Body of pancreas (tissue), 4 donors: ENCODE results near the gene EHD3. TPM values are rescaled to one million over a fixed set of nuclear protein-coding genes. Genes with fewer than 3 reads are reported as not detected.

Source experiments
- ATAC-seq: fragments of 150-250 bp; one replicate; pipeline ENCODE4 v1.9.1; 2016
- DNase-seq, 4 donors: peaks; one replicate each; pipeline ENCODE4 v3.0.0-alpha.2; 2019
- H3K27ac ChIP-seq, 4 donors: fragments of 200-600 bp; sonication (generic); 1 replicate in 3 of 4; 2 replicates in 1 of 4; pipeline versions ENCODE4 v1.5.1 to v1.6.1; 2016 to 2019; ENCODE audit warnings: mild to moderate bottlenecking in 1 of 4, mixed read lengths in 1 of 4, moderate library complexity in 1 of 4
- H3K27me3 ChIP-seq, 2 donors: fragments of 200-600 bp; sonication (generic); one replicate each; pipeline ENCODE4 v1.6.0; 2016; ENCODE audit warnings: mild to moderate bottlenecking in 1 of 2
- H3K36me3 ChIP-seq, 2 donors: fragments of 200-600 bp; sonication (generic); replicated peaks in 1 of 2; 2 replicates each; pipeline ENCODE4 v1.5.1; 2016; ENCODE audit warnings: low read depth in 2 of 2; ENCODE audit not compliant: insufficient read depth in 1 of 2
- H3K4me1 ChIP-seq: fragments of 200-600 bp; sonication (generic); one replicate; pipeline ENCODE4 v1.6.0; 2016
- H3K4me3 ChIP-seq, 2 donors: fragments of 200-600 bp; sonication (generic); 1 replicate in 1 of 2; 2 replicates in 1 of 2; pipeline ENCODE4 v1.5.1; 2016 to 2019
- H3K9me3 ChIP-seq, 3 donors: fragments of 200-600 bp; sonication (generic); 1 replicate in 2 of 3; 2 replicates in 1 of 3; pipeline ENCODE4 v1.5.1; 2016
- CTCF ChIP-seq, 7 experiments: fragments of 450-650 bp in 4 of 7; fragments of 200-600 bp in 3 of 7; sonication (generic) in 3 of 7; IDR thresholded peaks; one replicate each; pipeline ENCODE4 v1.5.1; 2016 to 2019; ENCODE audit warnings: antibody characterized with exemption in 7 of 7
- POLR2A ChIP-seq, 3 donors: fragments of 450-650 bp; IDR thresholded peaks; one replicate each; pipeline ENCODE4 v1.6.1; 2016; ENCODE audit warnings: antibody characterized with exemption in 3 of 3, mild to moderate bottlenecking in 2 of 3
- WGBS, 2 donors: methylation state at CpG; one replicate each; pipeline ENCODE4 v1.1.5; 2017; 5-methylcytosine and 5-hydroxymethylcytosine counted together
- intact Hi-C: fragments of 100-400 bp; cut with DNase I; formaldehyde crosslinking; loops from one replicate; pipeline ENCODE4 v1.15.1; 2023
- total RNA-seq, 2 donors: library from RNA; depleted of rRNA; stranded (reverse); fragments of >200 nt; gene quantifications; one replicate each; pipeline ENCODE4 v1.1.0, GENCODE V29; 2016

EHD3 gene
- 1 to 10 TPM in 1 of 2 donors, under 1 TPM in 1; 0.99 to 2.3 TPM for total RNA-seq

DNA sequence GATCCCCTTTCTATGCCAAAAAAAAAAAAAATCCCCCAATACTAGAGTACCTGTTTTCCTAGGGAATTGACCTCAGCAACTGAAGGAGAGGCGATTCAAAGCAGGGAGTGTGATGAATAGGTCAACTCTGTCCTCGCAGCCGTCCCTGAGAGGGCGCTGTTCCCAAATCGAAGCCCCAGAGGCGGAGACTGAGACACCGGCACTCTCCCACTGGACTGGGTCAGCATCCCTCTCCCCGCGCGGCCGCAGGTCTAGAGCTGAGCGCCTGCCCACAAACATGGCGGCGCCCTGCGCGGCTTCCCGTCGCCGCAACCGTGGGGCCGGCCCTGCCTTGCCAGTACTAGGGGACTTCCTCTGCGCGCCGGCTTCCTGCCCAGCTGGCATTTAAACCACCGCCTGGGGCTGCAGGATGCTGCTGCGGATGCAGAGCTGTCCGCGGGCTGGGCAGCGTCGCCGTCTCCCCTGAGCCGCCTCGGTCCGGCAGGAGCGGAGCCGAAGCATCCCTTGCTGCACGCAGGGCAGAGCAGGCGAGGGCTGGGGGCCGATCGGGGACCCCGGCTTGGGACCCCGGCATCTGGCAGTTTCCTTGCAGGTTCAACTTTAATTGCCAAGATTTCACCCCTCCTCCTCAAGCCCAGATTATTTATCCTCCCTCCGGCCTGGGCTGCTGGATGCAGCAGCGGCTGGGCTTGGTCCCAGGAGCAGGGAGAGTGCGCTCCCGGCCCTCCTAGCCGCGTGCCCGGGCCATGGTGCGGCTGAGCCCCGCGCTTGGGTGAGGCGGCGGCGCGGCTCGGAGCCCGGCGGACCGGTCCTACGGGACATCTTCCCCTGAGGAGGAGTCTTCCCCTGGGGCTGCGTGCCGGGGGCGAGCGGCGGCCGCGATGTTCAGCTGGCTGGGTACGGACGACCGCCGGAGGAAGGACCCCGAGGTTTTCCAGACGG lies at the start of gene EHD3:
Gene EHD3, plus strand, starts transcription at position 412 of the 942 bp plus-strand sequence. Its CDS starts 470 bp downstream, at position 882.
- peak; percentile 93 for ATAC-seq
- WGBS, 2 donors: 0 to 4% methylated on average over 17 to 68 of the region's 74 CpGs
- H3K9me3 ChIP-seq: no peaks in the 10 kb centered on the region
- H3K27me3 ChIP-seq: no peaks in the 10 kb centered on the region
- TF ChIP-seq POLR2A (IDR thresholded peaks at IDR 0.05): no peak
- TF ChIP-seq CTCF (IDR thresholded peaks at IDR 0.05): peak; percentile 29 to 68 (median 50)
- no peaks in the 10 kb centered on the region for H3K36me3 ChIP-seq
- H3K4me1 ChIP-seq: peaks cover 9% of the 10 kb centered on the region
- H3K27ac ChIP-seq: no peak within 1 kb of the TSS
- intact Hi-C loops: no loop called here
- peak within 1 kb of the TSS; percentile 11 to 80 for H3K4me3 ChIP-seq
- peak; percentile 74 to 88 (median 86) for DNase-seq

GRCh38 chr2:31187166-31187565 lies 46.8 kb upstream of the EHD3 start:
- no peaks in the 10 kb centered on the region for H3K36me3 ChIP-seq
- no peak for ATAC-seq
- no peaks in the 10 kb centered on the region for H3K27me3 ChIP-seq
- H3K9me3 ChIP-seq: no peaks in the 10 kb centered on the region
- WGBS, 2 donors: 79 to 81% methylated on average over 4 of the region's 4 CpGs
- intact Hi-C loops: no loop called here
- H3K27ac ChIP-seq: no peak overlapping the region
- no peak overlapping the region for H3K4me3 ChIP-seq
- no peak for TF ChIP-seq POLR2A (IDR thresholded peaks at IDR 0.05)
- no peak for TF ChIP-seq CTCF (IDR thresholded peaks at IDR 0.05)
- no peaks in the 10 kb centered on the region for H3K4me1 ChIP-seq
- no peak for DNase-seq

DNA sequence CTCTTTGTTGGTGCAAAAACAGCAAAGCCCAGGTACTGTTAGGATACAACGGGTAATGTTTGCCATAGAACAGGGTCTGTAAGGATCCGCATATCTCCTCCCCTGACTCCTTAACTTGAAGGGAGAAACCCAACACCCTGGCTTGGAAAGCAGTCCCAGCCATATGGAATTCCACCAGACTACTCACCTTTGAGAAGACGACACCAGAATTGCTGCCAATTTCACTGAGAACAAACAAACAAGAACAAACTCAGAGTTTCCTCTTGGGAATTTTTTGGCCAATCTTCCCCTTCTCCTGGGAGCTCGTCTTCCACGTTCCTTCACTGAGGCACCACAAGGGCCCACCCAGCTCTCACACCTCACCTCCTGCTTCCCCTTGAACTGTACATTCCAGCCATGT lies 45.8 kb upstream of the EHD3 start:
- no peak overlapping the region for H3K27ac ChIP-seq
- intact Hi-C loops: no loop called here
- no peaks in the 10 kb centered on the region for H3K27me3 ChIP-seq
- WGBS, 2 donors: 50 to 61% methylated on average over 5 of the region's 5 CpGs
- no peaks in the 10 kb centered on the region for H3K9me3 ChIP-seq
- no peak overlapping the region for H3K4me3 ChIP-seq
- ATAC-seq (no peak), DNase-seq (no peak)
- H3K36me3 ChIP-seq: no peaks in the 10 kb centered on the region
- TF ChIP-seq POLR2A (IDR thresholded peaks at IDR 0.05) (no peak), CTCF (IDR thresholded peaks at IDR 0.05) (no peak)
- H3K4me1 ChIP-seq: no peaks in the 10 kb centered on the region

- 73 to 78% methylated on average over 4 of the region's 4 CpGs for WGBS, 2 donors
- Histone ChIP-seq H3K36me3 (no peaks in the 10 kb centered on the region), H3K9me3 (no peaks in the 10 kb centered on the region), H3K27me3 (no peaks in the 10 kb centered on the region), H3K4me1 (no peaks in the 10 kb centered on the region), H3K4me3 (no peak overlapping the region), H3K27ac (no peak overlapping the region)
- TF ChIP-seq POLR2A (IDR thresholded peaks at IDR 0.05): no peak
- TF ChIP-seq CTCF (IDR thresholded peaks at IDR 0.05): no peak
- DNase-seq (no peak), ATAC-seq (no peak)
- intact Hi-C loops: no loop called here
These were observed 44.8 kb upstream of the EHD3 start for GRCh38 chr2:31189141-31189540.
